WTC11 (cell line): ENCODE data around the gene FHL1.

Experiments
- CTCF ChIP-seq: fragments of 200-600 bp; IDR thresholded peaks from 2 replicates; pipeline ENCODE4 v1.8.0; 2022; ENCODE audit warnings: antibody characterized with exemption
- JUN ChIP-seq: sonication (generic); formaldehyde crosslinking; IDR thresholded peaks from 2 replicates; pipeline ENCODE4 v1.8.0; 2023; ENCODE audit warnings: mild to moderate bottlenecking, missing genetic modification reagents
- KAT7 ChIP-seq: sonication (generic); formaldehyde crosslinking; IDR thresholded peaks from 2 replicates; pipeline ENCODE4 v1.8.1; 2023; ENCODE audit warnings: missing genetic modification reagents, mild to moderate bottlenecking, borderline replicate concordance
- NFE2L1 ChIP-seq: sonication (generic); formaldehyde crosslinking; IDR thresholded peaks from 2 replicates; pipeline ENCODE4 v1.8.1; 2023; ENCODE audit warnings: missing genetic modification reagents
- SP1 ChIP-seq: sonication (generic); formaldehyde crosslinking; conservative IDR thresholded peaks from 2 replicates; pipeline ENCODE4 v1.8.1; 2022; ENCODE audit warnings: missing genetic modification reagents
- USF1 ChIP-seq: sonication (generic); formaldehyde crosslinking; IDR thresholded peaks from 2 replicates; pipeline ENCODE4 v1.8.0; 2022; ENCODE audit warnings: mild to moderate bottlenecking, missing genetic modification reagents
- TF ChIP-seq, protein P1 (sequence below): sonication (generic); formaldehyde crosslinking; IDR thresholded peaks from 2 replicates; pipeline ENCODE4 v1.8.1; 2023; ENCODE audit warnings: mild to moderate bottlenecking, missing genetic modification reagents, borderline replicate concordance
- TF ChIP-seq, protein P2 (sequence below): sonication (generic); formaldehyde crosslinking; IDR thresholded peaks from 2 replicates; pipeline ENCODE4 v1.8.1; 2023; ENCODE audit warnings: mild to moderate bottlenecking, missing genetic modification reagents, moderate library complexity
- TF ChIP-seq, protein P3 (sequence below): sonication (generic); formaldehyde crosslinking; IDR thresholded peaks from 2 replicates; pipeline ENCODE4 v1.8.1; 2022; ENCODE audit warnings: low read depth, missing genetic modification reagents, borderline replicate concordance

DNA sequence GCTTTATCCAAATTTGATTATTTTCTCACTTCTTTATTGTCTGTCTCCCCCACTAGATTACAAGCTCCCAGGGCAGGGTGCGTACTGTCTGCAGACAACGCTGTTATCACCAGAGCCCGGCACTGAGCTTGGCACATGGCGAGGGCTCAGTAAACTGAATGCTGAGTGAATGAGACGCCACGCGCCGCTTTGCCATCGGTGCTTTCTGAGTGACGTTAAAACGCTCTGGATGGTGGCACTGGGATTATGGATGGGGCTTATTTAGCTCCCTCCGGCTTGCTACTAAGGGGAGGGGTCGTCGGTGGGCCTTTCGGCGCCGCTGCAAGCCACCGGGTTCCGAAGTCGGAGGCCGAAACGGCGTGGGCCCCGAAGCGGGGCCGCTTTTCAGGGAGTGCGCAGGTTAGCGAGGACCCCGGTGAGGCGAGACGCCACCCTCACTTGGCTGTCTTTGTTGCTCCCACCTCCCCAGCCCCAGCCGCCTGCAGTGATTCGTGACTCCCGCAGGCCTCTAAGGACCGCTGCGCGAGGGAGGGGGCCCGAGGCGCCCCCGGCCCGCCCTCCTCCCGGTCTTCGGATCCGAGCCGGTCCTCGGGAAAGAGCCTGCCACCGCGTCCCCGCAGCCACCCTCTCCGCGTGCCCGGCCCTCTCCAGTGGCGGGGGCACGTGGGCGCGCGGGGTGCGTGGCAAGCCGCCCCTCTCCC, 569 bp upstream of the FHL1 start:
- no peak for TF ChIP-seq CTCF
- TF ChIP-seq, protein P1, sequence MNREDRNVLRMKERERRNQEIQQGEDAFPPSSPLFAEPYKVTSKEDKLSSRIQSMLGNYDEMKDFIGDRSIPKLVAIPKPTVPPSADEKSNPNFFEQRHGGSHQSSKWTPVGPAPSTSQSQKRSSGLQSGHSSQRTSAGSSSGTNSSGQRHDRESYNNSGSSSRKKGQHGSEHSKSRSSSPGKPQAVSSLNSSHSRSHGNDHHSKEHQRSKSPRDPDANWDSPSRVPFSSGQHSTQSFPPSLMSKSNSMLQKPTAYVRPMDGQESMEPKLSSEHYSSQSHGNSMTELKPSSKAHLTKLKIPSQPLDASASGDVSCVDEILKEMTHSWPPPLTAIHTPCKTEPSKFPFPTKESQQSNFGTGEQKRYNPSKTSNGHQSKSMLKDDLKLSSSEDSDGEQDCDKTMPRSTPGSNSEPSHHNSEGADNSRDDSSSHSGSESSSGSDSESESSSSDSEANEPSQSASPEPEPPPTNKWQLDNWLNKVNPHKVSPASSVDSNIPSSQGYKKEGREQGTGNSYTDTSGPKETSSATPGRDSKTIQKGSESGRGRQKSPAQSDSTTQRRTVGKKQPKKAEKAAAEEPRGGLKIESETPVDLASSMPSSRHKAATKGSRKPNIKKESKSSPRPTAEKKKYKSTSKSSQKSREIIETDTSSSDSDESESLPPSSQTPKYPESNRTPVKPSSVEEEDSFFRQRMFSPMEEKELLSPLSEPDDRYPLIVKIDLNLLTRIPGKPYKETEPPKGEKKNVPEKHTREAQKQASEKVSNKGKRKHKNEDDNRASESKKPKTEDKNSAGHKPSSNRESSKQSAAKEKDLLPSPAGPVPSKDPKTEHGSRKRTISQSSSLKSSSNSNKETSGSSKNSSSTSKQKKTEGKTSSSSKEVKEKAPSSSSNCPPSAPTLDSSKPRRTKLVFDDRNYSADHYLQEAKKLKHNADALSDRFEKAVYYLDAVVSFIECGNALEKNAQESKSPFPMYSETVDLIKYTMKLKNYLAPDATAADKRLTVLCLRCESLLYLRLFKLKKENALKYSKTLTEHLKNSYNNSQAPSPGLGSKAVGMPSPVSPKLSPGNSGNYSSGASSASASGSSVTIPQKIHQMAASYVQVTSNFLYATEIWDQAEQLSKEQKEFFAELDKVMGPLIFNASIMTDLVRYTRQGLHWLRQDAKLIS: no peak
- no peak for TF ChIP-seq SP1 (CRISPR knock-in tag)
- TF ChIP-seq, protein P2, sequence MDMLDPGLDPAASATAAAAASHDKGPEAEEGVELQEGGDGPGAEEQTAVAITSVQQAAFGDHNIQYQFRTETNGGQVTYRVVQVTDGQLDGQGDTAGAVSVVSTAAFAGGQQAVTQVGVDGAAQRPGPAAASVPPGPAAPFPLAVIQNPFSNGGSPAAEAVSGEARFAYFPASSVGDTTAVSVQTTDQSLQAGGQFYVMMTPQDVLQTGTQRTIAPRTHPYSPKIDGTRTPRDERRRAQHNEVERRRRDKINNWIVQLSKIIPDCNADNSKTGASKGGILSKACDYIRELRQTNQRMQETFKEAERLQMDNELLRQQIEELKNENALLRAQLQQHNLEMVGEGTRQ: no peak
- TF ChIP-seq KAT7 (CRISPR knock-in tag): no peak
- TF ChIP-seq, protein P3, sequence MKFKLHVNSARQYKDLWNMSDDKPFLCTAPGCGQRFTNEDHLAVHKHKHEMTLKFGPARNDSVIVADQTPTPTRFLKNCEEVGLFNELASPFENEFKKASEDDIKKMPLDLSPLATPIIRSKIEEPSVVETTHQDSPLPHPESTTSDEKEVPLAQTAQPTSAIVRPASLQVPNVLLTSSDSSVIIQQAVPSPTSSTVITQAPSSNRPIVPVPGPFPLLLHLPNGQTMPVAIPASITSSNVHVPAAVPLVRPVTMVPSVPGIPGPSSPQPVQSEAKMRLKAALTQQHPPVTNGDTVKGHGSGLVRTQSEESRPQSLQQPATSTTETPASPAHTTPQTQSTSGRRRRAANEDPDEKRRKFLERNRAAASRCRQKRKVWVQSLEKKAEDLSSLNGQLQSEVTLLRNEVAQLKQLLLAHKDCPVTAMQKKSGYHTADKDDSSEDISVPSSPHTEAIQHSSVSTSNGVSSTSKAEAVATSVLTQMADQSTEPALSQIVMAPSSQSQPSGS: no peak
- TF ChIP-seq JUN (CRISPR knock-in tag): no peak
- no peak for TF ChIP-seq USF1
- no peak for TF ChIP-seq NFE2L1 (CRISPR knock-in tag)
